Lower leg skin (tissue), 4 donors: ENCODE data around the gene SLC39A7. TPM values are rescaled to one million over a fixed set of nuclear protein-coding genes. Genes with fewer than 3 reads are reported as not detected.

ENCODE experiments used
- DNase-seq, 2 donors: peaks; one replicate each; pipeline ENCODE4 v3.0.0-alpha.2; 2019; ENCODE audit warnings: low spot score in 2 of 2
- H3K4me3 ChIP-seq: fragments of 200-600 bp; sonication (generic); 2 replicates; pipeline ENCODE4 v1.5.1; 2017; ENCODE audit warnings: mild to moderate bottlenecking, low read depth; ENCODE audit not compliant: poor library complexity, severe bottlenecking
- POLR2A ChIP-seq, 2 donors: fragments of 450-650 bp; IDR thresholded peaks; one replicate each; pipeline ENCODE4 v1.6.1; 2016 to 2017; ENCODE audit warnings: antibody characterized with exemption in 2 of 2, mild to moderate bottlenecking in 1 of 2, moderate library complexity in 1 of 2
- WGBS, 2 donors: methylation state at CpG; one replicate each; pipeline ENCODE4 v1.1.5; 2018; 5-methylcytosine and 5-hydroxymethylcytosine counted together
- intact Hi-C: fragments of 100-400 bp; cut with DNase I; formaldehyde crosslinking; loops from one replicate; pipeline ENCODE4 v1.15.0; 2023; ENCODE audit warnings: low total_unique reads
- microRNA counts, 2 donors: library from miRNA; unstranded; fragments of <30 nt; microRNA quantifications; one replicate each; lab custom pipeline; 2016
- microRNA-seq, 2 donors: library from miRNA; unstranded; fragments of <30 nt; microRNA quantifications; one replicate each; pipeline ENCODE4, GENCODE V29; 2016; ENCODE audit warnings: borderline replicate concordance in 2 of 2, borderline number of aligned reads in 1 of 2
- total RNA-seq, 4 donors: library from RNA; depleted of rRNA; stranded (reverse); fragments of >200 nt; gene quantifications; one replicate each; pipeline ENCODE4 v1.1.0, GENCODE V29; 2016
- TF ChIP-seq, protein P1 (sequence below), 3 donors: fragments of 450-650 bp; IDR thresholded peaks; one replicate each; pipeline ENCODE4 v1.5.1; 2016; ENCODE audit warnings: antibody characterized with exemption in 3 of 3, mild to moderate bottlenecking in 3 of 3, moderate library complexity in 2 of 3

The SLC39A7 gene
- total RNA-seq, 4 donors from 2014 or later = 35.4 to 52.7 (median 39.1) TPM

- DNase-seq = peak; percentile 98 to 99
- 0% methylated on average over 49 of the region's 58 CpGs for WGBS, 2 donors
- H3K4me3 ChIP-seq = peak overlapping the region; percentile 44
- intact Hi-C loops = loop anchor here (10.0 kb wide), 1 partner anchor 234 kb away; no protein-coding TSS in a partner anchor
- peak in 1 of 2 donors; percentile 37 for TF ChIP-seq POLR2A (IDR thresholded peaks at IDR 0.05)
- TF ChIP-seq, protein P1, sequence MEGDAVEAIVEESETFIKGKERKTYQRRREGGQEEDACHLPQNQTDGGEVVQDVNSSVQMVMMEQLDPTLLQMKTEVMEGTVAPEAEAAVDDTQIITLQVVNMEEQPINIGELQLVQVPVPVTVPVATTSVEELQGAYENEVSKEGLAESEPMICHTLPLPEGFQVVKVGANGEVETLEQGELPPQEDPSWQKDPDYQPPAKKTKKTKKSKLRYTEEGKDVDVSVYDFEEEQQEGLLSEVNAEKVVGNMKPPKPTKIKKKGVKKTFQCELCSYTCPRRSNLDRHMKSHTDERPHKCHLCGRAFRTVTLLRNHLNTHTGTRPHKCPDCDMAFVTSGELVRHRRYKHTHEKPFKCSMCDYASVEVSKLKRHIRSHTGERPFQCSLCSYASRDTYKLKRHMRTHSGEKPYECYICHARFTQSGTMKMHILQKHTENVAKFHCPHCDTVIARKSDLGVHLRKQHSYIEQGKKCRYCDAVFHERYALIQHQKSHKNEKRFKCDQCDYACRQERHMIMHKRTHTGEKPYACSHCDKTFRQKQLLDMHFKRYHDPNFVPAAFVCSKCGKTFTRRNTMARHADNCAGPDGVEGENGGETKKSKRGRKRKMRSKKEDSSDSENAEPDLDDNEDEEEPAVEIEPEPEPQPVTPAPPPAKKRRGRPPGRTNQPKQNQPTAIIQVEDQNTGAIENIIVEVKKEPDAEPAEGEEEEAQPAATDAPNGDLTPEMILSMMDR (IDR thresholded peaks at IDR 0.05) = no peak
These were observed 48.5 kb downstream of the SLC39A7 start for GRCh38 chr6:33248932-33249731.

DNA sequence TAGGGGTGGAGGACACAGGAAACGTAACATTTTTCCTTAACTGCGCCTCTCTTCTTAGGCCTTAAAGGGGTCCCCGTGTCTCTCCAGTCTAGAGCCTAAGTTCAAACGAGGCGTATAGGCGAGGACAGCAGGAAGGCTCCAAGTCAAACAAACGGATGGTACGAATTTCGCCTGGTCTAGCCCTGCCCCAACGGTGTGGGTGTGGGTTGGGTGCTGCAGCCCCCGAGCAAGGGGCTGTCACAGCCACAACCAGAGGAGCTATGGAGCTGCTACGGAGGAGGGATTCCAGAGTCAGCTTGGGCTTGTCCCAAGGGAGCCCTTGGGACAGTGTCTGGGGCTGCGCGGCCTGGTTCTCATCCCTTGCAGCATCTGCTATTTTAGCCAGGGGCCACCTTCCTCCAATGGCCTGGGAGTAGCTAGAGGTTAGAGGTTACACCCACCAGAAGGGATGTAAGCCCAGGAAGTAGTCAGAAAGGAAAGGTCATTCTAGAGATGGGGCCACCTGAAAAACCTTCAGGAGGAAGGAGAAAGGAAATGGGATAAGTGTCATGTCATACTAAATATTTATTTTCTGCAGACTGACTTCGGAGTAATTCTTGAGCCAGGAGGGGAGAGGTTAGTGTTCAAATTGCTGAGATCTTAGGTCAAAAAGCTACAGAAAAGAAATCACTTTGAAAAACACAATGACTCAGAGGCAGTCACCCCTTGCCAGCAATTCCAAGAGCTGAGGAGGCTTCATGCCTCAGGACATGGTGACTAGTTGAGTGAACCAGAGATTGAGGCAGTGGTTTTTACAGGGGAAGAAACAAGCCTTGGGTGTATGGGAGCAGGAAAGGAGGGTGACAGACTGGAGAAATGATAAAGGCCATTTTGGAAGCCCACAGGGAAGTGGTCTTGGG, 49.3 kb downstream of the SLC39A7 start:
- DNase-seq = peak in 1 of 2 donors; percentile 79
- 10 to 12% methylated on average over 15 of the region's 15 CpGs for WGBS, 2 donors
- peak overlapping the region; percentile 44 for H3K4me3 ChIP-seq
- intact Hi-C loops = loop anchor here (10.0 kb wide), 1 partner anchor 235 kb away; no protein-coding TSS in a partner anchor
- TF ChIP-seq, protein P1 (IDR thresholded peaks at IDR 0.05) = no peak
- TF ChIP-seq POLR2A (IDR thresholded peaks at IDR 0.05) = no peak

GRCh38 chr6:33250731-33251130, 50.1 kb downstream of the SLC39A7 start:
- 93 to 96% methylated on average over 13 of the region's 13 CpGs for WGBS, 2 donors
- TF ChIP-seq, protein P1 (IDR thresholded peaks at IDR 0.05) = no peak
- no peak for TF ChIP-seq POLR2A (IDR thresholded peaks at IDR 0.05)
- H3K4me3 ChIP-seq = no peak overlapping the region
- DNase-seq = no peak
- intact Hi-C loops = no loop called here

GRCh38 chr6:33251395-33252012, 50.8 kb downstream of the SLC39A7 start:
- TF ChIP-seq, protein P1 (IDR thresholded peaks at IDR 0.05) = no peak
- no peak for TF ChIP-seq POLR2A (IDR thresholded peaks at IDR 0.05)
- intact Hi-C loops = no loop called here
- WGBS, 2 donors = 71 to 80% methylated on average over 6 of the region's 6 CpGs
- no peak for DNase-seq
- H3K4me3 ChIP-seq = no peak overlapping the region

DNA sequence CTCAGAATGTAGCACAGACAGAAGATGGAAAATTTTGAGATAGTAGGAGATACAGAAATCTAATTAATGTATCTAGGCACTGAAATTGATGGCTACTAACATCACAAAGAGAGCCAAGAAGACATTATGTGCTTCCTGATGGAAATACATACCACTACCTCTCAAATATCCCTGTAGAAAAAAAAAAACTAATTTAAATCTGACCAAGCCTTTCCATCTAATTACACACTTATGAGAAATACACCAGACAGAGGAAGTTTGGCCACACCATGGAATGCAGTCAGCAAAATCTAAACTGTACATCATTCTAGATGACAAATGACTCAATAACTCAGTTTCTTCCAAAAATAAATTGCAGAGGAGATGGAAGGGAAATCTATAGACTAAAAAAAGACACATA, 52.1 kb downstream of the SLC39A7 start:
- DNase-seq = no peak
- TF ChIP-seq, protein P1 (IDR thresholded peaks at IDR 0.05) = no peak
- TF ChIP-seq POLR2A (IDR thresholded peaks at IDR 0.05) = no peak
- intact Hi-C loops = no loop called here
- no peak overlapping the region for H3K4me3 ChIP-seq

MicroRNAs encoded within 50 kb of the gene (microRNA counts, 767-probe panel; counts per million panel counts)
- microRNA hsa-miR-219-1-3p (lab: Ali Mortazavi, UCI) = 0 to 358 counts per million in 2 donors
- microRNA hsa-miR-219-5p (lab: Ali Mortazavi, UCI) = 0 to 358 counts per million in 2 donors

Small RNA genes within 50 kb of the gene (microRNA-seq; reads per million reads assigned to microRNA genes)
- 1.1 to 4.8 reads per million in 2 donors for gene MIR219A1

Other genes starting within 250 kb of the SLC39A7 start
- 10 to 100 TPM; 11.5 to 33.4 (median 22.4) TPM for gene HLA-DMA, start 247.8 kb upstream of the SLC39A7 start, total RNA-seq
- gene BRD2, start 232.3 kb upstream of the SLC39A7 start, total RNA-seq = 100 to 1,000 TPM in 3 of 4 donors, 10 to 100 TPM in 1; 97.5 to 130 (median 119) TPM
- gene HLA-DOA, start 191.3 kb upstream of the SLC39A7 start, total RNA-seq = 10 to 100 TPM in 3 of 4 donors, 1 to 10 TPM in 1; 4.3 to 47.9 (median 13.4) TPM
- 100 to 1,000 TPM in 2 of 4 donors, 10 to 100 TPM in 2; 57.1 to 127 (median 96.8) TPM for gene HLA-DPA1, start 127.2 kb upstream of the SLC39A7 start, total RNA-seq
- gene HLA-DPB1, start 124.9 kb upstream of the SLC39A7 start, total RNA-seq = 10 to 100 TPM; 48.1 to 84.0 (median 63.3) TPM
- under 1 TPM; 0.16 to 0.30 (median 0.28) TPM for gene COL11A2, start 8.4 kb upstream of the SLC39A7 start, total RNA-seq
- gene RXRB, start 202 bp upstream of the SLC39A7 start, total RNA-seq = 10 to 100 TPM; 17.8 to 27.3 (median 24.9) TPM
- 10 to 100 TPM; 39.3 to 49.5 (median 41.8) TPM for gene HSD17B8, start 3.8 kb downstream of the SLC39A7 start, total RNA-seq
- gene RING1, start 7.6 kb downstream of the SLC39A7 start, total RNA-seq = 10 to 100 TPM; 10.0 to 22.1 (median 13.7) TPM
- 10 to 100 TPM; 33.3 to 51.0 (median 44.4) TPM for gene VPS52, start 71.0 kb downstream of the SLC39A7 start, total RNA-seq
- 1,000 to 10,000 TPM; 4,043 to 6,696 (median 6,204) TPM for gene RPS18, start 71.2 kb downstream of the SLC39A7 start, total RNA-seq
- 10 to 100 TPM; 24.8 to 31.0 (median 26.3) TPM for gene B3GALT4, start 76.3 kb downstream of the SLC39A7 start, total RNA-seq
- gene WDR46, start 88.4 kb downstream of the SLC39A7 start, total RNA-seq = 10 to 100 TPM; 38.4 to 57.2 (median 47.0) TPM
- 10 to 100 TPM; 22.6 to 36.3 (median 35.3) TPM for gene PFDN6, start 88.7 kb downstream of the SLC39A7 start, total RNA-seq
- gene RGL2, start 98.1 kb downstream of the SLC39A7 start, total RNA-seq = 10 to 100 TPM; 79.7 to 95.3 (median 84.4) TPM
- gene TAPBP, start 113.2 kb downstream of the SLC39A7 start, total RNA-seq = 100 to 1,000 TPM in 1 of 4 donors, 10 to 100 TPM in 3; 80.3 to 122 (median 92.0) TPM
- 10 to 100 TPM; 25.0 to 53.7 (median 35.8) TPM for gene ZBTB22, start 116.9 kb downstream of the SLC39A7 start, total RNA-seq
- gene DAXX, start 122.1 kb downstream of the SLC39A7 start, total RNA-seq = 10 to 100 TPM; 41.2 to 45.4 (median 43.3) TPM
- gene KIFC1, start 191.0 kb downstream of the SLC39A7 start, total RNA-seq = 10 to 100 TPM in 1 of 4 donors, 1 to 10 TPM in 3; 4.1 to 14.6 (median 9.3) TPM
- 10 to 100 TPM; 40.9 to 73.0 (median 64.8) TPM for gene PHF1, start 210.1 kb downstream of the SLC39A7 start, total RNA-seq
- gene CUTA, start 217.2 kb downstream of the SLC39A7 start, total RNA-seq = 100 to 1,000 TPM in 3 of 4 donors, 10 to 100 TPM in 1; 96.5 to 162 (median 153) TPM
- gene SYNGAP1, start 219.2 kb downstream of the SLC39A7 start, total RNA-seq = 10 to 100 TPM in 2 of 4 donors, 1 to 10 TPM in 2; 7.5 to 21.1 (median 9.4) TPM